Measurements from ENCODE around the gene TNRC6A. TPM values are rescaled to one million over a fixed set of nuclear protein-coding genes. Genes with fewer than 3 reads are reported as not detected.

The TNRC6A gene
- total RNA-seq, 1 experiment from 2014 or later: 72.4 TPM

DNA sequence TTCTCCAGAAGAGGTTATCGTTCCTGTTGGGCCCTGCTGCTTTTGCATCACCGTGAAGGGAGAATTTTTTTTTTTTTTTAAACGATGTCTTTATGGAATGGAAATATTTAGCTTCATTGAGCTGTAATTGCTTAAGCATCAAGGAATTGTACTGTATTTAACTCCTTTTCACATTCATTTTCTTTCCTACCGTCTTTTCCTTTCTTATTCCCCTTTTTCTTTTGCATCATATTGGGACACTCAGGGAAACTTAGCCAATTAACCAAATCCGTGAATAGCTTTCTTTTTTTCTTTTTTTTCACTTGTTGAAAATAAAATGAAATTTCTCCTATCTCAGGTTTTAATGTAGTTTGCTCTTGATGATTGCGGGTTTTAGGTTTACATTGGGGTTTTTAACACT lies 1.5 kb downstream of the TNRC6A start:
- H3K4me3 ChIP-seq (ENCODE audit: low read length): peak overlapping the region; percentile 86
- H2AFZ ChIP-seq (ENCODE audit: low read length): no peak overlapping the region
- H3K27ac ChIP-seq (ENCODE audit: low read length): no peak overlapping the region
- H3K9me3 ChIP-seq (ENCODE audit: low read length): no peaks in the 10 kb centered on the region
- H3K4me1 ChIP-seq (ENCODE audit: low read length): peaks cover 27% of the 10 kb centered on the region
- no peaks in the 10 kb centered on the region for H3K27me3 ChIP-seq (ENCODE audit: low read length)
- no peaks in the 10 kb centered on the region for H3K9me2 ChIP-seq (replicated peaks; ENCODE audit: insufficient read depth, low read length)
- DNase-seq: peak; percentile 42
- H3K36me3 ChIP-seq (ENCODE audit: insufficient read depth, low read length): peaks cover 33% of the 10 kb centered on the region
- H3K4me2 ChIP-seq (ENCODE audit: low read depth, low read length, poor library complexity, severe bottlenecking): peak overlapping the region; percentile 89
- H4K20me1 ChIP-seq (ENCODE audit: insufficient read depth, low read depth, low read length): peaks cover 7% of the 10 kb centered on the region; the same call in 1 of the 2 replicates
- H3K9ac ChIP-seq (ENCODE audit: low read length): peak overlapping the region; percentile 78
- H3K79me2 ChIP-seq (ENCODE audit: low read length): peaks cover 67% of the 10 kb centered on the region

DNA sequence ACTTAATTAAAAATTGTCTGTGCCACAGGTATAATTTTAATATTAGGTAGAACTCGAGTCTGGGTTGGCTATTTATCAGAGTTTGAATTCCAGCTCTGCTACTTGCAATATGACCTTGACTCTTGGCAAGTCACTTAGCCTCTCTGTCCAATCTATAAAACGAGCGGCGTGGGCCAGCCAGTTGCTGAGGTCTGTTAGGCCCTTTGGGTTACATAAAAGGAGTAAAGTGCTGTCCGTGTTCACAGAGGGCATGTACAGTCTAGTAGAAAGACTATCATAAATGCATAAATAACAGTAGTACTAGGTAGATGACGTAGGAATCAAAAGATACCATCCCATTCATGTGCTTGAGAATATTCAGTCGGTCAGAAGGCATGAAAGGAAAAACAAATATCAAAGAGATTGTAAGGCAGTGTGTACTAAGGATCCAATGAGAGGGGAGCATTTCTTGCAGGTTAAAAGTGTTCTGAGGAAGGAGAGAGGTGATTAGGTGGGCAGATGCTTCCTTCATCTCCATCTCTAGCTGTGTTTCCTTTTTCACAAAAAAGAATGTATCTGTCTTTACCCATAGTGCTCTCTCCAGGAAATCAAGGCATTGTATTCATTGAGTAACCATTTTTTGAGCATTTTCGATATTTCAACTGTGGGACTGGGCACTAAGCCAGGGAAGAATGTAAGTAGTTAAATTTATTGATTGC lies 2.4 kb downstream of the TNRC6A start:
- H2AFZ ChIP-seq (ENCODE audit: low read length): no peak overlapping the region
- peaks cover 36% of the 10 kb centered on the region for H3K4me1 ChIP-seq (ENCODE audit: low read length)
- no peaks in the 10 kb centered on the region for H3K27me3 ChIP-seq (ENCODE audit: low read length)
- no peaks in the 10 kb centered on the region for H3K9me2 ChIP-seq (replicated peaks; ENCODE audit: insufficient read depth, low read length)
- DNase-seq: no peak
- peaks cover 77% of the 10 kb centered on the region for H3K79me2 ChIP-seq (ENCODE audit: low read length)
- H3K9ac ChIP-seq (ENCODE audit: low read length): no peak overlapping the region
- H4K20me1 ChIP-seq (ENCODE audit: insufficient read depth, low read depth, low read length): peaks cover 7% of the 10 kb centered on the region; the same call in 1 of the 2 replicates
- H3K4me2 ChIP-seq (ENCODE audit: low read depth, low read length, poor library complexity, severe bottlenecking): peak overlapping the region; percentile 89
- no peaks in the 10 kb centered on the region for H3K9me3 ChIP-seq (ENCODE audit: low read length)
- H3K36me3 ChIP-seq (ENCODE audit: insufficient read depth, low read length): peaks cover 36% of the 10 kb centered on the region
- H3K27ac ChIP-seq (ENCODE audit: low read length): no peak overlapping the region
- no peak overlapping the region for H3K4me3 ChIP-seq (ENCODE audit: low read length)

DNA sequence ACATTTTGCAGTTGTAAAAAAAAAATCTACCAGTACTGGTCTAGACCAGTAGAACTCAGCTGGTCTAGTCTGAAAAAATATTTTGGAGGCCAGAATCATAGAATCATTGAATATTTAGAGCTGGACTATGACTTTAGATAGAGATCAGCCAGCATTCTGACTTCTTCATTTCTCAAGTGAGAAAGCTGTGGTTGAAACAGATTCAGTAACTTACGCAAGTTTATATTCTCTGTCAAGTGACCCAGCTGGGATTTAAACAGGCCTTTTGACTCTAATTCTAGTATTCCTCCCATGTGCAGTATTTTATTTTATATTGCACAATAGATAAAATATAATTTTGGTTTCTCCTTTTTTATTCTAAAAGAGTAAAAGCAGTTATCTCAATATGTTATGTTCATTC lies 4.9 kb downstream of the TNRC6A start:
- Histone ChIP-seq H3K4me3 (ENCODE audit: low read length) (no peak overlapping the region), H3K27ac (ENCODE audit: low read length) (no peak overlapping the region), H4K20me1 (ENCODE audit: insufficient read depth, low read depth, low read length) (peaks cover 23% of the 10 kb centered on the region), H3K9me3 (ENCODE audit: low read length) (no peaks in the 10 kb centered on the region), H3K9ac (ENCODE audit: low read length) (no peak overlapping the region), H3K27me3 (ENCODE audit: low read length) (no peaks in the 10 kb centered on the region), H2AFZ (ENCODE audit: low read length) (no peak overlapping the region), H3K4me2 (ENCODE audit: low read depth, low read length, poor library complexity, severe bottlenecking) (no peak overlapping the region), H3K79me2 (ENCODE audit: low read length) (peaks cover 95% of the 10 kb centered on the region), H3K9me2 (replicated peaks; ENCODE audit: insufficient read depth, low read length) (no peaks in the 10 kb centered on the region), H3K4me1 (ENCODE audit: low read length) (peaks cover 50% of the 10 kb centered on the region), H3K36me3 (ENCODE audit: insufficient read depth, low read length) (peaks cover 51% of the 10 kb centered on the region)
- no peak for DNase-seq

DNA sequence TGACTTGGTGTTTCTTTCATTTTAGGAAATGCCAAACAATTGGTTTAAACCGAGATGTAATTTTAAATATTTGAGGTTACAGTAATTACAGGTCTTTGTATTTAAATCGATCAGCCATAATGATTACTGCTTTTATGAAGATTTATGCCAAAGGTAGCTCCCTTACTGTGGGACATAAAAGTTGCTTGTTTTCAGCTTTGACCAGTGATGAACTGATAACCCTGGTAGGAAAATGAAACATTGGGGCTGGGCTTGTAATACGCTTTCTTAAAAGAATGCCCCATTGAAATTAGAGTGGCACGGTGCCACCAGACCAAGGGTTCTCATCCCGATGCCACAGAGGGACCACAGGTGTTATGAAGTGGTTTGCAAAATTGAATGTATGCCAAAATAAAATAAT lies 7.3 kb downstream of the TNRC6A start:
- H3K9ac ChIP-seq (ENCODE audit: low read length): no peak overlapping the region
- H3K79me2 ChIP-seq (ENCODE audit: low read length): peaks cover 100% of the 10 kb centered on the region
- H3K36me3 ChIP-seq (ENCODE audit: insufficient read depth, low read length): peaks cover 54% of the 10 kb centered on the region
- H2AFZ ChIP-seq (ENCODE audit: low read length): no peak overlapping the region
- no peak for DNase-seq
- no peaks in the 10 kb centered on the region for H3K9me2 ChIP-seq (replicated peaks; ENCODE audit: insufficient read depth, low read length)
- peaks cover 55% of the 10 kb centered on the region for H3K4me1 ChIP-seq (ENCODE audit: low read length)
- no peaks in the 10 kb centered on the region for H3K27me3 ChIP-seq (ENCODE audit: low read length)
- H4K20me1 ChIP-seq (ENCODE audit: insufficient read depth, low read depth, low read length): peaks cover 30% of the 10 kb centered on the region
- H3K9me3 ChIP-seq (ENCODE audit: low read length): no peaks in the 10 kb centered on the region
- H3K4me2 ChIP-seq (ENCODE audit: low read depth, low read length, poor library complexity, severe bottlenecking): peak overlapping the region; percentile 24
- no peak overlapping the region for H3K4me3 ChIP-seq (ENCODE audit: low read length)
- H3K27ac ChIP-seq (ENCODE audit: low read length): peak overlapping the region; percentile 56

DNA sequence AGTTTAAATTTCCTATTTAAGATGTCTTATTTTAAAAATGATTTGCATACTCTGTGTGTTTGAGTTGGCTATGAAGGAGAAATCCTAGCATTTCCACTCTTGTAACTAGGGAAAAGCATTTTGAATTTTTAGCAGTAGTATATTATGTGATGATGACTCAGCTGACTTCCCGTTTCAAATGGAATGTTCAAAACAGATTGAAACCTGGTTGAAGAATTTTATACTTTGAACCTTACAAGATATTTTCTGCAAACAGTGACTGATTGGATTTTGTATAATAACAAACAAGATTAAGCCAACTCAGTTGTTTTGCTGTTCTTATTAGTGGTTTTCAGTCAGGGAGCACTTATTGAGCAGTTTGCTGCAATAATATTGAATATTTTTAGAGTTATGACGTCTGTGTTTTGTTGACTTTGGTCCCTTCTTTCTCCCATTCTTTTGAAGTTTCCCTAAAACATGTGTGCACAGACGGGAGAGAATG lies 8.0 kb downstream of the TNRC6A start:
- no peaks in the 10 kb centered on the region for H3K9me2 ChIP-seq (replicated peaks; ENCODE audit: insufficient read depth, low read length)
- no peaks in the 10 kb centered on the region for H3K27me3 ChIP-seq (ENCODE audit: low read length)
- H3K4me3 ChIP-seq (ENCODE audit: low read length): no peak overlapping the region
- peak overlapping the region; percentile 56 for H3K27ac ChIP-seq (ENCODE audit: low read length)
- no peak overlapping the region for H2AFZ ChIP-seq (ENCODE audit: low read length)
- H3K9ac ChIP-seq (ENCODE audit: low read length): no peak overlapping the region
- peaks cover 100% of the 10 kb centered on the region for H3K79me2 ChIP-seq (ENCODE audit: low read length)
- peaks cover 47% of the 10 kb centered on the region for H3K36me3 ChIP-seq (ENCODE audit: insufficient read depth, low read length)
- no peak for DNase-seq
- no peaks in the 10 kb centered on the region for H3K9me3 ChIP-seq (ENCODE audit: low read length)
- H3K4me2 ChIP-seq (ENCODE audit: low read depth, low read length, poor library complexity, severe bottlenecking): peak overlapping the region; percentile 24
- H4K20me1 ChIP-seq (ENCODE audit: insufficient read depth, low read depth, low read length): peaks cover 35% of the 10 kb centered on the region
- H3K4me1 ChIP-seq (ENCODE audit: low read length): peaks cover 55% of the 10 kb centered on the region

DNA sequence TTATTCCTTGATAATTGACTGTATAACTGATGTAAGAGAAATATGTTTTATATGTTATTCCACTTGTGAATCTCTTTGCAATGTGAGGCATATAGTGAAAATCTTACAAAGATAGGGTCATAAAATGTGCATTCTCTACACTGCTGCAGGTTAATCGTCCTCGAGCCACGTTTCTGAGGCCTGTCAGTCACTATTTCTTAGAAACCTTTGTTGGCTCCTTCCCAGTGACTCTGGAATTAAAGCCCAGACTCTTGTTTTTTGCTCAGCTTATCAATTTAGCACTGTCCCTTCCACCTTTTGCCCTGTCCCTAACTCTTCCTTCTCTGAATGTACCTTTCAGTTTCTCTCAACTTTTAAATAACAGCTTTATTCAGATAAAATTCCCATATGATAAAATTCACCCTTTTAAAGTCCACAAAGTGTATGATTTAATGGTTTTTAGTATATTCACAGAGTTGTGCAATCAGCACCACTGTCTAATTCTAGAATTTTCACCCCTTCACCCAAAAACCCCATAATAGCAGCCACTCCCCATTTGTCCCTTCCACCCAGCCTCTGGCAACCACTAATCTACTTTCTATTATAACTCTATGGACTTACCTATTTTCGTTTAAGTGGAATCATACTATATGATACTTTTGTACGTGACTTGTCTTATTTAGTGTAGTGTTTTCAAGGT lies 8.6 kb downstream of the TNRC6A start:
- Histone ChIP-seq H3K27ac (ENCODE audit: low read length) (no peak overlapping the region; the same call in 1 of the 2 replicates), H3K4me2 (ENCODE audit: low read depth, low read length, poor library complexity, severe bottlenecking) (no peak overlapping the region), H2AFZ (ENCODE audit: low read length) (no peak overlapping the region), H3K4me1 (ENCODE audit: low read length) (peaks cover 57% of the 10 kb centered on the region), H3K36me3 (ENCODE audit: insufficient read depth, low read length) (peaks cover 43% of the 10 kb centered on the region), H3K27me3 (ENCODE audit: low read length) (no peaks in the 10 kb centered on the region), H3K4me3 (ENCODE audit: low read length) (no peak overlapping the region), H3K79me2 (ENCODE audit: low read length) (peaks cover 100% of the 10 kb centered on the region), H3K9ac (ENCODE audit: low read length) (no peak overlapping the region), H3K9me3 (ENCODE audit: low read length) (no peaks in the 10 kb centered on the region), H3K9me2 (replicated peaks; ENCODE audit: insufficient read depth, low read length) (no peaks in the 10 kb centered on the region), H4K20me1 (ENCODE audit: insufficient read depth, low read depth, low read length) (peaks cover 35% of the 10 kb centered on the region)
- no peak for DNase-seq

DNA sequence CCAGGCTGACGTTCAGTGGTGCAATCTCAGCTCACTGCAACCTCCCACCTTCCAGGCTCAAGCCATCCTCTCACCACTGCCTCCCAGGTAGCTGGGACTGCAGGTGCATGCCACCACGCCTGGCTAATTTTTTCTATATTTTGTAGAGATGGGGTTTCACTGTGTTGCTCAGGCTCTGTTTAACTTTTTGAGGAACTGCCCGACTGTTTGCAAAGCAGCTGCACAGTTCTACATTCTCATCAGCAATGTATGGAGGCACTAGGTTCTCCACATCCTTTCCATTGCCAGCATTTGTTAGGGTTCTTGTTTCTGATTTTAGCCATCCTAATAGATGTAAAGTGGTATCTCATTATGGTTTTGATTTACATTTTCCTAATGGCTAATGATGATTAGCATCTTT lies 9.4 kb downstream of the TNRC6A start:
- no peaks in the 10 kb centered on the region for H3K27me3 ChIP-seq (ENCODE audit: low read length)
- H3K9me2 ChIP-seq (replicated peaks; ENCODE audit: insufficient read depth, low read length): no peaks in the 10 kb centered on the region
- H3K4me2 ChIP-seq (ENCODE audit: low read depth, low read length, poor library complexity, severe bottlenecking): peak overlapping the region; percentile 15
- H3K4me3 ChIP-seq (ENCODE audit: low read length): no peak overlapping the region
- no peak overlapping the region for H3K9ac ChIP-seq (ENCODE audit: low read length)
- H3K4me1 ChIP-seq (ENCODE audit: low read length): peaks cover 57% of the 10 kb centered on the region
- H3K27ac ChIP-seq (ENCODE audit: low read length): peak overlapping the region; percentile 51
- no peak overlapping the region for H2AFZ ChIP-seq (ENCODE audit: low read length)
- H3K36me3 ChIP-seq (ENCODE audit: insufficient read depth, low read length): peaks cover 40% of the 10 kb centered on the region
- H4K20me1 ChIP-seq (ENCODE audit: insufficient read depth, low read depth, low read length): peaks cover 37% of the 10 kb centered on the region
- peaks cover 100% of the 10 kb centered on the region for H3K79me2 ChIP-seq (ENCODE audit: low read length)
- peak; percentile 46 for DNase-seq
- no peaks in the 10 kb centered on the region for H3K9me3 ChIP-seq (ENCODE audit: low read length)

DNA sequence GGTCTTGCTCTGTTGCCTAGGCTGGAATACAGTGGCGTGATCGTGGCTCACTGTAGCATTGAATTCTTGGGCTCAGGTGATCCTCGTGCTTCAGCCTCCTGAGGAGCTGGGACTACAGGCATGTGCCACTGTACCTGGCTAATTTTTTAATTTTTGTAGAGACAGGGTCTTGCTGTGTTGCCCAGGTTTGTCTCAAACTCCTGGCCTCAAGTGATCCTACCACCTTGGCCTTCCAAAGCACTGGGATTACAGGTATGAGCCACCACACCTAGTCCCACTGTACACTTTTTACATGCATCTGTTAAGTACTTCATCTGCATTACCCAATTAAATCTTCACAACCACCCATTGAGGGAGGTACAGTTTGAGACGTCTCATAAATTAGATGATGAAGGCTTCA lies 12.4 kb downstream of the TNRC6A start:
- no peak overlapping the region for H3K4me2 ChIP-seq (ENCODE audit: low read depth, low read length, poor library complexity, severe bottlenecking)
- H3K9me3 ChIP-seq (ENCODE audit: low read length): no peaks in the 10 kb centered on the region

More for the DNA sequence above, 12.4 kb downstream of the TNRC6A start:
- H2AFZ ChIP-seq (ENCODE audit: low read length): no peak overlapping the region
- H3K27ac ChIP-seq (ENCODE audit: low read length): no peak overlapping the region
- H3K36me3 ChIP-seq (ENCODE audit: insufficient read depth, low read length): peaks cover 32% of the 10 kb centered on the region; the same call in 1 of the 2 replicates
- H3K27me3 ChIP-seq (ENCODE audit: low read length): no peaks in the 10 kb centered on the region
- no peak overlapping the region for H3K9ac ChIP-seq (ENCODE audit: low read length)
- H3K79me2 ChIP-seq (ENCODE audit: low read length): peaks cover 100% of the 10 kb centered on the region
- peaks cover 44% of the 10 kb centered on the region for H3K4me1 ChIP-seq (ENCODE audit: low read length)
- no peak overlapping the region for H3K4me3 ChIP-seq (ENCODE audit: low read length)
- H4K20me1 ChIP-seq (ENCODE audit: insufficient read depth, low read depth, low read length): peaks cover 63% of the 10 kb centered on the region
- no peaks in the 10 kb centered on the region for H3K9me2 ChIP-seq (replicated peaks; ENCODE audit: insufficient read depth, low read length)
- no peak for DNase-seq

Measured in Karpas-422 (cell line).